ENCODE data around the gene GULP1. TPM values are rescaled to one million over a fixed set of nuclear protein-coding genes. Genes with fewer than 3 reads are reported as not detected.

GULP1 gene
- total and polyA plus RNA-seq, 2 of the 4 experiments (the other 2 are of a cell fraction) = 24.4 to 40.1 TPM

GRCh38 chr2:188404341-188405004 is 112.8 kb downstream of the GULP1 start:
- POLR2A ChIA-PET (ENCODE audit: unreplicated experiment) = no interaction called here
- Histone ChIP-seq H3K4me1 (ENCODE audit: control insufficient read depth, insufficient read depth, low read length) (peaks cover 12% of the 10 kb centered on the region), H3K4me3 (ENCODE audit: insufficient read depth, low read depth, low read length) (no peak overlapping the region), H4K8ac (ENCODE audit: low read depth in 2 of 2, low read length in 2 of 2) (peak overlapping the region in 1 of 2 experiments; percentile 80; a peak in 2 of 4 replicates), H2BK5ac (ENCODE audit: low read depth, low read length, poor library complexity, severe bottlenecking) (peak overlapping the region; percentile 90), H3K27ac (ENCODE audit: insufficient read depth, low read length) (peak overlapping the region; percentile 13; the same call in 1 of the 2 replicates), H2BK15ac (ENCODE audit: low read depth, low read length) (peak overlapping the region; percentile 70; the same call in 2 of the 3 replicates), H4K91ac (ENCODE audit: insufficient read depth, low read depth, low read length) (peak overlapping the region; percentile 76), H3K18ac (ENCODE audit: low read depth, low read length) (peak overlapping the region; percentile 1), H3K9me1 (ENCODE audit: insufficient read depth, low read length) (peaks cover 7% of the 10 kb centered on the region; the same call in 1 of the 2 replicates), H2AK5ac (ENCODE audit: low read depth, low read length) (peak overlapping the region; percentile 82; the same call in 1 of the 2 replicates), H2AK9ac (replicated peaks; ENCODE audit: low read depth, low read length, poor library complexity) (peak overlapping the region; percentile 34), H3K23ac (ENCODE audit: low read depth, low read length) (peak overlapping the region; percentile 35; the same call in 1 of the 2 replicates), H2BK20ac (ENCODE audit: low read depth, low read length) (peak overlapping the region; percentile 75), H3K79me1 (ENCODE audit: low read depth in 1 of 2, low read length in 2 of 2) (peaks cover 4 to 28% of the 10 kb centered on the region in 2 experiments; a peak in 3 of 4 replicates), H3K9ac (ENCODE audit: low read depth, low read length) (no peak overlapping the region), H3K9me3 (ENCODE audit: control insufficient read depth, insufficient read depth, low read length) (peaks cover 4% of the 10 kb centered on the region), H2BK120ac (ENCODE audit: low read depth, low read length) (peak overlapping the region; percentile 65), H3K36me3 (ENCODE audit: control insufficient read depth, insufficient read depth, low read length) (no peaks in the 10 kb centered on the region), H3K4me2 (ENCODE audit: low read depth, low read length) (no peak overlapping the region; the same call in 1 of the 2 replicates), H3K4ac (ENCODE audit: low read depth, low read length) (peak overlapping the region; percentile 53), H2AFZ (replicated peaks; ENCODE audit: low read length, poor library complexity) (peak overlapping the region; percentile 73), H4K5ac (ENCODE audit: low read depth, low read length) (peak overlapping the region; percentile 78; the same call in 1 of the 2 replicates), H3K27me3 (ENCODE audit: control insufficient read depth, insufficient read depth, low read length) (no peaks in the 10 kb centered on the region), H3K56ac (ENCODE audit: extremely low read depth, insufficient read depth, low read length) (peak overlapping the region; percentile 70; the same call in 1 of the 2 replicates), H4K20me1 (ENCODE audit: insufficient read depth, low read length) (no peaks in the 10 kb centered on the region; the same call in 1 of the 2 replicates), H3K14ac (replicated peaks; ENCODE audit: low read depth, low read length) (peak overlapping the region; percentile 8)
- DNase-seq = peak; percentile 56
- CTCF ChIA-PET = no interaction called here
- no TSS peak for BruUV-seq (replicated peaks)
- ATAC-seq (ENCODE audit: low read depth) = no peak
- intact Hi-C loops (cut with micrococcal nuclease) (no loop called here), in situ Hi-C loops (cut with MboI; ENCODE audit: low sequenced_read_pairs) (no loop called here), dilution Hi-C loops (cut with HindIII; ENCODE audit: low sequenced_read_pairs, unreplicated experiment) (no loop called here)
- WGBS, 2 experiments (ENCODE audit: extremely low coverage in 2 of 2, insufficient read length in 1 of 2) = 66% methylated on average over 3 of the region's 5 CpGs; no CpG with 5 or more reads in 1 of the 2 experiments
- TF ChIP-seq NFE2L2 (IDR thresholded peaks at IDR 0.05; ENCODE audit: low read depth, low read length) = no peak
- no peak for TF ChIP-seq CHD1 (IDR thresholded peaks at IDR 0.05; ENCODE audit: low read depth, low read length)
- TF ChIP-seq CEBPB (IDR thresholded peaks at IDR 0.05; ENCODE audit: low read depth, low read length) = no peak
- TF ChIP-seq MXI1 (IDR thresholded peaks at IDR 0.05; ENCODE audit: borderline replicate concordance, low read depth, low read length) = no peak
- TF ChIP-seq, protein P1, sequence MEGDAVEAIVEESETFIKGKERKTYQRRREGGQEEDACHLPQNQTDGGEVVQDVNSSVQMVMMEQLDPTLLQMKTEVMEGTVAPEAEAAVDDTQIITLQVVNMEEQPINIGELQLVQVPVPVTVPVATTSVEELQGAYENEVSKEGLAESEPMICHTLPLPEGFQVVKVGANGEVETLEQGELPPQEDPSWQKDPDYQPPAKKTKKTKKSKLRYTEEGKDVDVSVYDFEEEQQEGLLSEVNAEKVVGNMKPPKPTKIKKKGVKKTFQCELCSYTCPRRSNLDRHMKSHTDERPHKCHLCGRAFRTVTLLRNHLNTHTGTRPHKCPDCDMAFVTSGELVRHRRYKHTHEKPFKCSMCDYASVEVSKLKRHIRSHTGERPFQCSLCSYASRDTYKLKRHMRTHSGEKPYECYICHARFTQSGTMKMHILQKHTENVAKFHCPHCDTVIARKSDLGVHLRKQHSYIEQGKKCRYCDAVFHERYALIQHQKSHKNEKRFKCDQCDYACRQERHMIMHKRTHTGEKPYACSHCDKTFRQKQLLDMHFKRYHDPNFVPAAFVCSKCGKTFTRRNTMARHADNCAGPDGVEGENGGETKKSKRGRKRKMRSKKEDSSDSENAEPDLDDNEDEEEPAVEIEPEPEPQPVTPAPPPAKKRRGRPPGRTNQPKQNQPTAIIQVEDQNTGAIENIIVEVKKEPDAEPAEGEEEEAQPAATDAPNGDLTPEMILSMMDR (conservative IDR thresholded peaks at IDR 0.05; ENCODE audit: low read depth, low read length) = no peak
- no peak for TF ChIP-seq USF2 (IDR thresholded peaks at IDR 0.05; ENCODE audit: low read depth, low read length)
- no peak for TF ChIP-seq FOS (IDR thresholded peaks at IDR 0.05; ENCODE audit: low read depth, low read length)
- no peak for TF ChIP-seq BHLHE40 (IDR thresholded peaks at IDR 0.05; ENCODE audit: low read depth, low read length)
- TF ChIP-seq, protein P2, sequence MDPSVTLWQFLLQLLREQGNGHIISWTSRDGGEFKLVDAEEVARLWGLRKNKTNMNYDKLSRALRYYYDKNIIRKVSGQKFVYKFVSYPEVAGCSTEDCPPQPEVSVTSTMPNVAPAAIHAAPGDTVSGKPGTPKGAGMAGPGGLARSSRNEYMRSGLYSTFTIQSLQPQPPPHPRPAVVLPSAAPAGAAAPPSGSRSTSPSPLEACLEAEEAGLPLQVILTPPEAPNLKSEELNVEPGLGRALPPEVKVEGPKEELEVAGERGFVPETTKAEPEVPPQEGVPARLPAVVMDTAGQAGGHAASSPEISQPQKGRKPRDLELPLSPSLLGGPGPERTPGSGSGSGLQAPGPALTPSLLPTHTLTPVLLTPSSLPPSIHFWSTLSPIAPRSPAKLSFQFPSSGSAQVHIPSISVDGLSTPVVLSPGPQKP (IDR thresholded peaks at IDR 0.05; ENCODE audit: borderline replicate concordance, low read depth, low read length) = no peak
- TF ChIP-seq RFX5 (IDR thresholded peaks at IDR 0.05; ENCODE audit: low read depth, low read length) = no peak
- no peak for TF ChIP-seq SMC3 (IDR thresholded peaks at IDR 0.05; ENCODE audit: low read depth, low read length)
- TF ChIP-seq MAZ (IDR thresholded peaks at IDR 0.05; ENCODE audit: borderline replicate concordance, low read depth, low read length) = no peak
- no peak for TF ChIP-seq RCOR1 (IDR thresholded peaks at IDR 0.05; ENCODE audit: insufficient replicate concordance, low read length)
- no peak for TF ChIP-seq RAD21 (IDR thresholded peaks at IDR 0.05; ENCODE audit: low read length)
